Measurements from ENCODE around the gene DNM3. TPM values are rescaled to one million over a fixed set of nuclear protein-coding genes. Genes with fewer than 3 reads are reported as not detected.

The DNM3 gene
- polyA plus RNA-seq, 1 donor (not counting 4 experiments of a cell fraction or from before 2014, with no cell fraction given) = 2.0 TPM

- H3K36me3 ChIP-seq (ENCODE audit: control insufficient read depth in 2 of 2, extremely low read depth in 1 of 2, insufficient read depth in 2 of 2, low read length in 2 of 2) = no peaks in the 10 kb centered on the region
- H3K4me1 ChIP-seq (ENCODE audit: control insufficient read depth, extremely low read depth, insufficient read depth, low read length) = no peaks in the 10 kb centered on the region
- dilution Hi-C loops (cut with MboI; ENCODE audit: extremely low pct_ligation_motif_present, low sequenced_read_pairs) = no loop called here
- H3K9me1 ChIP-seq (ENCODE audit: control insufficient read depth, extremely low read depth, insufficient read depth, low read length) = no peaks in the 10 kb centered on the region
- H3K9me3 ChIP-seq (ENCODE audit: control insufficient read depth, low read depth, low read length) = no peaks in the 10 kb centered on the region
- TF ChIP-seq EZH2 (IDR thresholded peaks at IDR 0.05; ENCODE audit: low read length) (no peak), CTCF (optimal IDR thresholded peaks at IDR 0.05 in 1 of 3, IDR thresholded peaks at IDR 0.05 in 1 of 3, conservative IDR thresholded peaks at IDR 0.05 in 1 of 3; ENCODE audit: extremely low read depth in 1 of 3, insufficient read depth in 2 of 3, low read length in 3 of 3) (no peak)
- H3K79me2 ChIP-seq (ENCODE audit: control insufficient read depth, insufficient read depth, low read length) = no peaks in the 10 kb centered on the region
- H2AFZ ChIP-seq (ENCODE audit: control insufficient read depth, low read length) = no peak overlapping the region
- H3K4me3 ChIP-seq (ENCODE audit: control insufficient read depth in 2 of 3, extremely low read depth in 1 of 3, insufficient read depth in 2 of 3, low read depth in 1 of 3, low read length in 3 of 3) = no peak overlapping the region
- H3K27ac ChIP-seq (ENCODE audit: control insufficient read depth, insufficient read depth, low read length) = no peak overlapping the region
- no peak overlapping the region for H3K9ac ChIP-seq (ENCODE audit: control insufficient read depth, extremely low read depth, insufficient read depth, low read length)
- H4K20me1 ChIP-seq (ENCODE audit: control insufficient read depth, extremely low read depth, insufficient read depth, low read length) = no peaks in the 10 kb centered on the region
- no peak for DNase-seq (ENCODE audit: low read depth, low spot score)
- H3K4me2 ChIP-seq (ENCODE audit: control insufficient read depth, extremely low read depth, insufficient read depth, low read depth, low read length) = no peak overlapping the region
- H3K27me3 ChIP-seq (ENCODE audit: control insufficient read depth, extremely low read depth, insufficient read depth, low read length) = no peaks in the 10 kb centered on the region
- no peak for FAIRE-seq
These were observed 447.3 kb downstream of the DNM3 start for GRCh38 chr1:172288581-172288980.

- Histone ChIP-seq H3K9me3 (ENCODE audit: control insufficient read depth, low read depth, low read length) (no peaks in the 10 kb centered on the region), H3K9me1 (ENCODE audit: control insufficient read depth, extremely low read depth, insufficient read depth, low read length) (no peaks in the 10 kb centered on the region), H3K27me3 (ENCODE audit: control insufficient read depth, extremely low read depth, insufficient read depth, low read length) (no peaks in the 10 kb centered on the region), H3K4me2 (ENCODE audit: control insufficient read depth, extremely low read depth, insufficient read depth, low read depth, low read length) (no peak overlapping the region), H3K4me3 (ENCODE audit: control insufficient read depth in 2 of 3, extremely low read depth in 1 of 3, insufficient read depth in 2 of 3, low read depth in 1 of 3, low read length in 3 of 3) (no peak overlapping the region), H4K20me1 (ENCODE audit: control insufficient read depth, extremely low read depth, insufficient read depth, low read length) (no peaks in the 10 kb centered on the region), H2AFZ (ENCODE audit: control insufficient read depth, low read length) (no peak overlapping the region), H3K4me1 (ENCODE audit: control insufficient read depth, extremely low read depth, insufficient read depth, low read length) (no peaks in the 10 kb centered on the region), H3K9ac (ENCODE audit: control insufficient read depth, extremely low read depth, insufficient read depth, low read length) (no peak overlapping the region), H3K36me3 (ENCODE audit: control insufficient read depth in 2 of 2, extremely low read depth in 1 of 2, insufficient read depth in 2 of 2, low read length in 2 of 2) (no peaks in the 10 kb centered on the region), H3K79me2 (ENCODE audit: control insufficient read depth, insufficient read depth, low read length) (no peaks in the 10 kb centered on the region), H3K27ac (ENCODE audit: control insufficient read depth, insufficient read depth, low read length) (no peak overlapping the region)
- FAIRE-seq = no peak
- dilution Hi-C loops (cut with MboI; ENCODE audit: extremely low pct_ligation_motif_present, low sequenced_read_pairs) = no loop called here
- TF ChIP-seq CTCF (optimal IDR thresholded peaks at IDR 0.05 in 1 of 3, IDR thresholded peaks at IDR 0.05 in 1 of 3, conservative IDR thresholded peaks at IDR 0.05 in 1 of 3; ENCODE audit: extremely low read depth in 1 of 3, insufficient read depth in 2 of 3, low read length in 3 of 3) (no peak), EZH2 (IDR thresholded peaks at IDR 0.05; ENCODE audit: low read length) (no peak)
- no peak for DNase-seq (ENCODE audit: low read depth, low spot score)
These were observed 448.1 kb downstream of the DNM3 start for GRCh38 chr1:172289448-172289847.
